Cardiac fibroblast (primary cell): ENCODE data around the gene GAD1.
A peak's percentile ranks its signal among the peaks of the same experiment; 100 is the strongest.

ENCODE experiments used
- DNase-seq, 2 donors: peaks; one replicate each; pipeline versions ENCODE4 v3.0.0 to v3.0.0-alpha.2; 2010; ENCODE audit warnings: low read depth in 2 of 2
- H3K4me3 ChIP-seq, 2 donors: replicated peaks in 1 of 2; 1 replicate in 1 of 2; 2 replicates in 1 of 2; pipeline ENCODE4 v1.5.1; 2011; ENCODE audit warnings: low read depth in 2 of 2, low read length in 2 of 2, mild to moderate bottlenecking in 2 of 2, moderate library complexity in 1 of 2
- CTCF ChIP-seq: IDR thresholded peaks from one replicate; pipeline ENCODE4 v1.5.1; 2011; ENCODE audit warnings: low read depth, mild to moderate bottlenecking, low read length, inconsistent platforms

The GAD1 gene

GRCh38 chr2:170812710-170813600 is 3.7 kb upstream of the GAD1 start:
- peak; percentile 95 to 98 for DNase-seq
- peak; percentile 51 for TF ChIP-seq CTCF
- H3K4me3 ChIP-seq = no peak overlapping the region

GRCh38 chr2:170813611-170814532 is 2.8 kb upstream of the GAD1 start:
- peak; percentile 52 to 54 for DNase-seq
- TF ChIP-seq CTCF = no peak

GRCh38 chr2:170814533-170815230 is 2.0 kb upstream of the GAD1 start:
- no peak for DNase-seq
- TF ChIP-seq CTCF = no peak
- no peak overlapping the region for H3K4me3 ChIP-seq

More at GRCh38 chr2:170813611-170814532, 2.8 kb upstream of the GAD1 start:
- H3K4me3 ChIP-seq = no peak overlapping the region

GRCh38 chr2:170815311-170815710 is 1.4 kb upstream of the GAD1 start:
- TF ChIP-seq CTCF = no peak
- H3K4me3 ChIP-seq = no peak overlapping the region
- no peak for DNase-seq

GRCh38 chr2:170815746-170816503 is 762 bp upstream of the GAD1 start:
- TF ChIP-seq CTCF = peak; percentile 69
- DNase-seq = peak; percentile 50 to 55
- no peak overlapping the region for H3K4me3 ChIP-seq
